Keratinocyte (primary cell): ENCODE results near the gene PCDH7. TPM values are rescaled to one million over a fixed set of nuclear protein-coding genes. Genes with fewer than 3 reads are reported as not detected.

Experiments
- DNase-seq: peaks from one replicate; pipeline ENCODE4 v3.0.0-alpha.2; 2011; ENCODE audit warnings: low read depth, missing footprints, low spot score
- FAIRE-seq: peaks from 2 replicates; lab custom pipeline; 2011; peaks lifted over from hg19 to GRCh38; lab: Jason Lieb, UNC
- H2AFZ ChIP-seq: 2 replicates; pipeline ENCODE4 v1.6.0; 2012; ENCODE audit warnings: low read length, control low read depth, inconsistent platforms; ENCODE audit not compliant: control insufficient read depth
- H3K27ac ChIP-seq: 2 replicates; pipeline ENCODE4 v1.5.1; 2011; ENCODE audit warnings: low read length; ENCODE audit not compliant: control insufficient read depth, insufficient read depth
- H3K27me3 ChIP-seq: 3 replicates; pipeline ENCODE4 v1.6.0; 2011; ENCODE audit warnings: low read length; ENCODE audit not compliant: control insufficient read depth, insufficient read depth; ENCODE audit errors: extremely low read depth
- H3K36me3 ChIP-seq, 2 experiments: 2 replicates in 1 of 2; 3 replicates in 1 of 2; pipeline ENCODE4 v1.5.1; 2011; ENCODE audit warnings: low read length in 2 of 2, mild to moderate bottlenecking in 1 of 2; ENCODE audit not compliant: control insufficient read depth in 2 of 2, insufficient read depth in 2 of 2; ENCODE audit errors: extremely low read depth in 1 of 2
- H3K4me1 ChIP-seq: 3 replicates; pipeline ENCODE4 v1.5.1; 2011; ENCODE audit warnings: low read length; ENCODE audit not compliant: control insufficient read depth, insufficient read depth; ENCODE audit errors: extremely low read depth
- H3K4me2 ChIP-seq: 3 replicates; pipeline ENCODE4 v1.6.0; 2011; ENCODE audit warnings: low read depth, low read length; ENCODE audit not compliant: control insufficient read depth, insufficient read depth; ENCODE audit errors: extremely low read depth
- H3K4me3 ChIP-seq, 3 experiments: fragments of 200-600 bp in 1 of 3; sonication (generic) in 1 of 3; 2 replicates in 2 of 3; 3 replicates in 1 of 3; pipeline ENCODE4 v1.5.1; 2011 to 2016; ENCODE audit warnings: low read length in 3 of 3, mild to moderate bottlenecking in 3 of 3, control low read depth in 2 of 3, inconsistent platforms in 1 of 3, low read depth in 1 of 3, mixed read lengths in 1 of 3, mixed run types in 1 of 3, moderate library complexity in 1 of 3; ENCODE audit not compliant: control insufficient read depth in 2 of 3, insufficient read depth in 2 of 3; ENCODE audit errors: extremely low read depth in 1 of 3
- H3K79me2 ChIP-seq: 2 replicates; pipeline ENCODE4 v1.6.0; 2012; ENCODE audit warnings: low read length; ENCODE audit not compliant: control insufficient read depth, insufficient read depth
- H3K9ac ChIP-seq: 3 replicates; pipeline ENCODE4 v1.6.0; 2011; ENCODE audit warnings: low read length; ENCODE audit not compliant: control insufficient read depth, insufficient read depth; ENCODE audit errors: extremely low read depth
- H3K9me1 ChIP-seq: 3 replicates; pipeline ENCODE4 v1.6.0; 2011; ENCODE audit warnings: low read length; ENCODE audit not compliant: control insufficient read depth, insufficient read depth; ENCODE audit errors: extremely low read depth
- H3K9me3 ChIP-seq: 2 replicates; pipeline ENCODE4 v1.5.1; 2012; ENCODE audit warnings: low read depth, low read length; ENCODE audit not compliant: control insufficient read depth
- H4K20me1 ChIP-seq: 3 replicates; pipeline ENCODE4 v1.6.0; 2011; ENCODE audit warnings: low read length; ENCODE audit not compliant: control insufficient read depth, insufficient read depth; ENCODE audit errors: extremely low read depth
- CTCF ChIP-seq, 3 experiments: IDR thresholded peaks in 1 of 3; conservative IDR thresholded peaks in 1 of 3; optimal IDR thresholded peaks in 1 of 3; 2 replicates in 2 of 3; 3 replicates in 1 of 3; pipeline versions ENCODE3 to v1.5.1; 2011; ENCODE audit warnings: low read length in 3 of 3, mild to moderate bottlenecking in 3 of 3, moderate library complexity in 2 of 3, control low read depth in 1 of 3, inconsistent platforms in 1 of 3; ENCODE audit not compliant: insufficient read depth in 2 of 3; ENCODE audit errors: extremely low read depth in 1 of 3
- EZH2 ChIP-seq: IDR thresholded peaks from one replicate; pipeline ENCODE4 v1.6.1; 2012; ENCODE audit warnings: inconsistent platforms, mild to moderate bottlenecking, low read length, moderate library complexity
- dilution Hi-C: fragments of 300-500 bp; cut with MboI; formaldehyde crosslinking; loops from one replicate; pipeline ENCODE4 v1.7.0; 2020; ENCODE audit warnings: low sequenced_read_pairs; ENCODE audit not compliant: extremely low pct_ligation_motif_present
- polyA plus RNA-seq, 5 experiments: library from polyadenylated mRNA; depleted of rRNA in 3 of 5; stranded (reverse) in 3 of 5; stranded (forward) in 1 of 5; unstranded in 1 of 5; fragments of >200 nt; gene quantifications; 1 replicate in 1 of 5; 2 replicates in 3 of 5; 3 replicates in 1 of 5; pipeline versions ENCODE4 v1.2.1 to v1.2.3, GENCODE V29; 2011 to 2012; ENCODE audit warnings: missing spikeins in 2 of 5, low read depth in 1 of 5, low replicate concordance in 1 of 5

PCDH7 gene
- polyA plus RNA-seq, 1 donor (not counting 4 experiments of a cell fraction or from before 2014, with no cell fraction given): 28.1 TPM

GRCh38 chr4:30718641-30719453 lies 1.3 kb upstream of the PCDH7 start:
- peaks cover 15% of the 10 kb centered on the region for H3K4me1 ChIP-seq
- peak overlapping the region; percentile 88 for H3K4me2 ChIP-seq
- peak overlapping the region; percentile 81 for H3K9ac ChIP-seq
- H3K9me1 ChIP-seq: no peaks in the 10 kb centered on the region
- H2AFZ ChIP-seq: peak overlapping the region; percentile 98
- H4K20me1 ChIP-seq: peaks cover 3% of the 10 kb centered on the region
- H3K4me3 ChIP-seq: peak overlapping the region; percentile 57 to 97 (median 77)
- H3K79me2 ChIP-seq: peaks cover 36% of the 10 kb centered on the region
- no peaks in the 10 kb centered on the region for H3K27me3 ChIP-seq
- H3K9me3 ChIP-seq: no peaks in the 10 kb centered on the region
- dilution Hi-C loops: no loop called here
- H3K27ac ChIP-seq: peak overlapping the region; percentile 76
- no peak for FAIRE-seq
- TF ChIP-seq EZH2 (no peak), CTCF (optimal IDR thresholded peaks at IDR 0.05 in 1 of 3, IDR thresholded peaks at IDR 0.05 in 1 of 3, conservative IDR thresholded peaks at IDR 0.05 in 1 of 3; ENCODE audit: extremely low read depth in 1 of 3, insufficient read depth in 2 of 3, low read length in 3 of 3) (peak in 2 of 3 experiments; percentile 29 to 39)
- H3K36me3 ChIP-seq: peaks cover 2 to 6% of the 10 kb centered on the region in 2 experiments
- DNase-seq: no peak

GRCh38 chr4:30719454-30720020 lies 632 bp upstream of the PCDH7 start:
- no peak for FAIRE-seq
- H3K9ac ChIP-seq: peak overlapping the region; percentile 81
- peaks cover 3% of the 10 kb centered on the region for H4K20me1 ChIP-seq
- dilution Hi-C loops: no loop called here
- peak overlapping the region; percentile 57 to 97 (median 77) for H3K4me3 ChIP-seq
- peak overlapping the region; percentile 88 for H3K4me2 ChIP-seq
- peak overlapping the region; percentile 98 for H2AFZ ChIP-seq
- H3K9me3 ChIP-seq: no peaks in the 10 kb centered on the region
- TF ChIP-seq EZH2: no peak
- no peaks in the 10 kb centered on the region for H3K9me1 ChIP-seq
- H3K27me3 ChIP-seq: no peaks in the 10 kb centered on the region
- peaks cover 2 to 6% of the 10 kb centered on the region in 2 experiments for H3K36me3 ChIP-seq
- no peak for DNase-seq
- H3K4me1 ChIP-seq: peaks cover 15% of the 10 kb centered on the region
- H3K79me2 ChIP-seq: peaks cover 43% of the 10 kb centered on the region
- peak overlapping the region; percentile 76 for H3K27ac ChIP-seq
